Rectal smooth muscle tissue (tissue), 1 donor: ENCODE results near the gene PRPF6.

Experiments
- H3K27ac ChIP-seq: one replicate; pipeline ENCODE4 v1.7.0; 2013; ENCODE audit warnings: low read depth, low read length, inconsistent platforms
- H3K27me3 ChIP-seq: one replicate; pipeline ENCODE4 v1.7.0; 2013; ENCODE audit warnings: low read length; ENCODE audit not compliant: control insufficient read depth, insufficient read depth
- H3K36me3 ChIP-seq: one replicate; pipeline ENCODE4 v1.7.0; 2013; ENCODE audit warnings: low read length; ENCODE audit not compliant: control insufficient read depth, insufficient read depth
- H3K4me1 ChIP-seq: one replicate; pipeline ENCODE4 v1.7.0; 2013; ENCODE audit warnings: low read length; ENCODE audit not compliant: control insufficient read depth, insufficient read depth
- H3K4me3 ChIP-seq: one replicate; pipeline ENCODE4 v1.7.0; 2013; ENCODE audit warnings: low read length
- H3K9ac ChIP-seq: one replicate; pipeline ENCODE4 v1.7.0; 2013; ENCODE audit warnings: low read length

PRPF6 gene

DNA sequence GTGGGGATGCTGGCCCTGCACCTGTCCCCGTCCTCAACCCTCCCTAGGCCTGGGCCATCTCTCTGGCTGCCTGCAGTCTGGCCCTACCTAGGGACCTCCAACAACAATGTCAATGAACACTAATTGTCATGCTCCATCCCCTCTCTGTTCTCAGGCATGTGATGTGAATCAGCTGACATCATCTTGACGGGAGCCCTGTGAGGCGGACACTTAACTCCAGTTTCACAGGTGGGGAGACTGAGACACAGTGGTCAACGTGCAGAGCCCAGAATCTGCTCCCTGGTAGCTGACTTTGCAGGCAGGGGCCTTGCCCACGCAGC is 81.3 kb downstream of the PRPF6 start:
- no peaks in the 10 kb centered on the region for H3K36me3 ChIP-seq
- H3K4me3 ChIP-seq = peak overlapping the region; percentile 59
- H3K27ac ChIP-seq = peak overlapping the region; percentile 91
- H3K4me1 ChIP-seq = peaks cover 12% of the 10 kb centered on the region
- H3K27me3 ChIP-seq = peaks cover 2% of the 10 kb centered on the region
- H3K9ac ChIP-seq = no peak overlapping the region

GRCh38 chr20:64062596-64063388 is 81.9 kb downstream of the PRPF6 start, which contains the start of gene TCEA2:
TSS of gene TCEA2 (plus strand) at chr20:64063198. CDS start at chr20:64063313, 115 bp downstream.
- Histone ChIP-seq H3K27me3 (no peaks in the 10 kb centered on the region), H3K9ac (peak within 1 kb of the TSS; percentile 53), H3K36me3 (no peaks in the 10 kb centered on the region), H3K4me3 (peak within 1 kb of the TSS; percentile 76), H3K4me1 (peaks cover 12% of the 10 kb centered on the region), H3K27ac (peak within 1 kb of the TSS; percentile 91)

- H3K4me1 ChIP-seq = peaks cover 12% of the 10 kb centered on the region
- H3K36me3 ChIP-seq = no peaks in the 10 kb centered on the region
- peak overlapping the region; percentile 49 for H3K27ac ChIP-seq
- H3K27me3 ChIP-seq = no peaks in the 10 kb centered on the region
- H3K9ac ChIP-seq = peak overlapping the region; percentile 53
- peak overlapping the region; percentile 76 for H3K4me3 ChIP-seq
Observed at GRCh38 chr20:64063389-64064144, 82.6 kb downstream of the PRPF6 start.

DNA sequence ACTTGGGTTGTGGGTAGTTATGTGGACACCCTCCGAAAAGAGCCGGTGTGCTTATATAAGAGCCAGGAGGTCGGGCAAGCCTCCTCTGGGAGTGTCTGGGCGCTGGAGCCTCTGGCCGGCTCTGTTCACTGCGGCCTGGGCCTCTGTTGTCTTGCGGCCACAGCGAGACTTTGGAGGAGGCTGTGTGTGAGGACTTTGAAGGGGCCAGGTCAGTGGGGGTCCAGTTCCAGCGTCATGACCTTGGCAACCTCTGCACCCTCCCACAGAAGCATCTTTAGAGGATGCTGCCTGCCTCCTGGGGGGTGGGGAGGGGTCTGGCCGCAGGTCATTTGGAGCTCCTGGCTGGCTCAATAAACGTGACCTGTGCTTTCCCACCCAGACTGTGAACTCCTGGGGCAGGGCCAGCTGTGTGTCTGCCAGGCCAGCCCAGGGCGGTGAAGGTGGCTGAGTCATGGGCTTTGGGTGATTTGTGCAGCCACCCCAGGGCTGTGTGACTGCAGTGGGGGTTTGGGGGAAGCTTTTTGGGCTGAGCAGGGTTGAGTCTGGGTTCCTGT is 83.3 kb downstream of the PRPF6 start:
- H3K4me1 ChIP-seq = peaks cover 12% of the 10 kb centered on the region
- H3K27me3 ChIP-seq = no peaks in the 10 kb centered on the region
- peak overlapping the region; percentile 76 for H3K4me3 ChIP-seq
- no peaks in the 10 kb centered on the region for H3K36me3 ChIP-seq
- no peak overlapping the region for H3K9ac ChIP-seq
- no peak overlapping the region for H3K27ac ChIP-seq

- peaks cover 12% of the 10 kb centered on the region for H3K4me1 ChIP-seq
- H3K9ac ChIP-seq = no peak overlapping the region
- no peak overlapping the region for H3K27ac ChIP-seq
- H3K36me3 ChIP-seq = no peaks in the 10 kb centered on the region
- no peaks in the 10 kb centered on the region for H3K27me3 ChIP-seq
- no peak overlapping the region for H3K4me3 ChIP-seq
Observed at GRCh38 chr20:64065062-64065973, 84.4 kb downstream of the PRPF6 start.

- no peak overlapping the region for H3K9ac ChIP-seq
- no peak overlapping the region for H3K27ac ChIP-seq
- H3K27me3 ChIP-seq = no peaks in the 10 kb centered on the region
- no peak overlapping the region for H3K4me3 ChIP-seq
- H3K4me1 ChIP-seq = peaks cover 12% of the 10 kb centered on the region
- no peaks in the 10 kb centered on the region for H3K36me3 ChIP-seq
Observed at GRCh38 chr20:64065974-64066343, 85.0 kb downstream of the PRPF6 start.

DNA sequence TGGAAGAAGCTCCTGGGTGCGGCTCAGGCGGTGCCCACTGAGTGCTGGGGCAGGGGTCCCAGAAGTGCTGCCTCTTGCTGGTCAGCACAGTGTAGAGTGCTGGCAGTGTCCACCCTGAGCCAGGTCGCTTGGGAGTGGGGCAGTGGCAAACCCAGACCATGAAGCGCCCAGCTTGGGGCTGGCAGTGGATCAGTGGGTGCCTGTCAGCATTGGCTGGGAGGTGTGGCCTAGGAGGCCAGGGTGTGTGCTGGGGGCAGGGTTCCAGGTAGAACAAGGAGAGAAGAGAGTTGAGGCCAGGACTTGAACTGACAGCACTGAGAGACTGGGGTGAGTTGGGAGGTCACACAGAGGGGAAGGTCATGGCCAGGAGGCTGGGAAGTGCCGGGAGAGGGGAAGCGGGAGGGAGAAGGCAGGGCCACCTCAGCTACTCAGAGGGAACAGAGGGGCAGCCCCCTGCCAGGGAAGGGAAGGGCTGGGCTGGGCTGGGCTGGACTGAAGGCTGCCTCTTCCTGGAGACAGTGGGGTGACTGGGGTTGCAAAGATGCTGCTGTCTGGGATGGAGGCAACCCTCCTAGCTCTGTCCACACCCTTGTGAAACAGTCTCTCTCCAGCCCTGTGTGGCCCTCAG is 86.2 kb downstream of the PRPF6 start:
- Histone ChIP-seq H3K9ac (no peak overlapping the region), H3K36me3 (peaks cover under 1% of the 10 kb centered on the region), H3K27me3 (no peaks in the 10 kb centered on the region), H3K4me3 (no peak overlapping the region), H3K4me1 (peaks cover 12% of the 10 kb centered on the region), H3K27ac (no peak overlapping the region)

DNA sequence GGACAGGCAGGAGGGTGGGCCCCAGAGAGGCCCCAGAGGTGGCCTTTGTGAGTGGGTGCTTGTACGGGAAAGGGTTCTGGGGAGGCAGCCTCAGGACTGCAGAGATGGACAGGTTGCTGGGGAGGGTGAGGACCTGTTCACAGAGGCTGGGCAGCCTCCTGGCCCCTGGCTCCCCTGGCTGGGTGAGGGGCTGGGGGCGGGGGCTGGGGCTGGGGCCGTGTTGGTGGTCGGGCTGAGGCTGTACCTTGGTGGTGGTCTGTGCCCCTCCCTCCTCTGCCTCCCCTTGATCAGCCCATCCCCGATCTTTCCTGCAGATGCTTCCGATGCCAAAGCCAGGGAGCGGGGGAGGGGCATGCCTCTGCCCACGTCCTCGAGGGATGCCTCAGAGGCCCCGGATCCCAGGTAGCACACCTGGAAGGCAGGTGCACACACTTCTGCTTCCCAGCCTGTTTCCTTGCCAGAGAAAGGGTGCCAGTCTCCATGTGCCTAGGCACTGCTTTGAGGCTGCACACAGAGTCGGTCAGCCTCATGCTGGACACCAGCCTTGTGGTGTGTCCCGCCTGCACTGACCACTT is 86.9 kb downstream of the PRPF6 start:
- H3K4me1 ChIP-seq = peaks cover 8% of the 10 kb centered on the region

GRCh38 chr20:64068386-64069208 is 87.7 kb downstream of the PRPF6 start:
- H3K27ac ChIP-seq = no peak overlapping the region
- no peak overlapping the region for H3K9ac ChIP-seq
- peaks cover 6% of the 10 kb centered on the region for H3K36me3 ChIP-seq
- H3K4me3 ChIP-seq = no peak overlapping the region
- H3K27me3 ChIP-seq = no peaks in the 10 kb centered on the region
- peaks cover 8% of the 10 kb centered on the region for H3K4me1 ChIP-seq

More for the DNA sequence above, 86.9 kb downstream of the PRPF6 start:
- Histone ChIP-seq H3K4me3 (no peak overlapping the region), H3K27ac (no peak overlapping the region), H3K27me3 (no peaks in the 10 kb centered on the region), H3K9ac (no peak overlapping the region), H3K36me3 (peaks cover 6% of the 10 kb centered on the region)

DNA sequence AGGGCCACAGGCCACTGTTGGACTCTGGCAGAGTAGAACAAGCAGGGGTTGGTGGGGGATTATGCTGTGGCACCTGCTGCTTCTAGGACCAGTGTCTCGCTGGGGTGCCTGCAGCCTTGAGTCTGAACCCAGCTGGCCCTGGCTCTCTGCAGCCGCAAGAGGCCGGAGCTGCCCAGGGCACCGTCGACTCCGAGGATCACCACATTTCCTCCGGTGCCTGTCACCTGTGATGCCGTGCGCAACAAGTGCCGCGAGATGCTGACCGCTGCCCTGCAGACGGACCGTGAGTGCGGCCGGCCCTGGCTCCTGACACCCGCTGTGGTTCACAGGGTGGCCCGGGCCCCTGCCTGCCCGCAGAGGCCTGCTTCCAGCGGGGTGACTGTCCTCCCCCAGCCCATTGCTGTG is 88.3 kb downstream of the PRPF6 start:
- H3K27me3 ChIP-seq = no peaks in the 10 kb centered on the region
- H3K4me3 ChIP-seq = no peak overlapping the region
- peaks cover 6% of the 10 kb centered on the region for H3K36me3 ChIP-seq
- no peak overlapping the region for H3K27ac ChIP-seq
- H3K9ac ChIP-seq = no peak overlapping the region
- peaks cover 3% of the 10 kb centered on the region for H3K4me1 ChIP-seq
